Pancreas (tissue), 10 donors: ENCODE data around the gene VWA3B. TPM values are rescaled to one million over a fixed set of nuclear protein-coding genes. Genes with fewer than 3 reads are reported as not detected.

Experiments
- ATAC-seq, 4 donors: fragments of 200-7000 bp; cut with Tn5 transposase; one replicate each; pipeline versions ENCODE4 v1.8.0 to v1.9.1; 2020; ENCODE audit warnings: mild to moderate bottlenecking in 4 of 4, moderate library complexity in 4 of 4
- DNase-seq, 6 donors: peaks; one replicate each; pipeline ENCODE4 v3.0.0-alpha.2; 2020
- FAIRE-seq: peaks from 2 replicates; lab custom pipeline; 2012; peaks lifted over from hg19 to GRCh38; lab: Jason Lieb, UNC
- H3K27ac ChIP-seq, 4 donors: fragments of 200-600 bp; sonication (generic); 1 replicate in 3 of 4; 2 replicates in 1 of 4; pipeline versions ENCODE4 v1.5.0 to v1.8.0; 2020
- H3K27me3 ChIP-seq, 4 donors: fragments of 200-600 bp; one replicate each; pipeline ENCODE4 v1.8.0; 2021
- H3K36me3 ChIP-seq, 3 donors: fragments of 200-600 bp; sonication (generic) in 1 of 3; one replicate each; pipeline versions ENCODE4 v1.5.0 to v1.8.0; 2020 to 2021
- H3K4me1 ChIP-seq, 3 donors: fragments of 200-600 bp; one replicate each; pipeline ENCODE4 v1.8.0; 2021
- H3K4me3 ChIP-seq, 4 donors: fragments of 200-600 bp; sonication (generic) in 2 of 4; one replicate each; pipeline versions ENCODE4 v1.5.0 to v1.8.0; 2020 to 2021
- H3K9me3 ChIP-seq, 4 donors: fragments of 200-600 bp; one replicate each; pipeline ENCODE4 v1.8.0; 2021
- WGBS, 2 donors: extraction: QIAGEN DNeasy Blood & Tissue Kit; methylation state at CpG; one replicate each; pipeline ENCODE4 v1.1.7; 2013; 5-methylcytosine and 5-hydroxymethylcytosine counted together
- intact Hi-C, 3 donors: fragments of 100-400 bp; cut with DNase I; formaldehyde crosslinking; loops; one replicate each; pipeline versions ENCODE4 v1.11.1 to v1.14.2; 2022
- polyA plus RNA-seq, 2 donors: library from polyadenylated mRNA; stranded (reverse); fragments of 200-250 nt; gene quantifications; one replicate each; pipeline ENCODE4 v1.2.3, GENCODE V29; 2013
- total RNA-seq, 6 donors: library from RNA; stranded (reverse); fragmentation: NEBNext Ultra II Directional in 4 of 6; extraction: Animal tissue kit (Norgen Biotek cat#: 25700) in 4 of 6; gene quantifications; one replicate each; pipeline versions ENCODE4 v1.2.1 to v1.2.4, GENCODE V29; 2021 to 2023
- TF ChIP-seq, protein P1 (sequence below), 4 donors: fragments of 200-600 bp; sonication (generic) in 3 of 4; IDR thresholded peaks; one replicate each; pipeline versions ENCODE4 v1.5.0 to v1.8.0; 2021; ENCODE audit warnings: antibody characterized with exemption in 4 of 4
- donor health status: healthy with polysubstance abuse.
- donor health status: DM: no; HTN: no; CAD: no; lungs with moderate emphysema.
- donor health status: DM: no; HTN: no; CAD: no.
- donor health status: control.
- donor health status: control.
- donor health status: Bipolar disorder and iron deficiency.
- donor health status: DM: yes; HTN: yes; CAD: no.
- donor health status: DM: no; HTN: no; CAD: no.
- donor health status: DM: no; HTN: no; CAD: no.
- donor health status: DM: yes; HTN: yes; CAD: no.

The VWA3B gene
- total and polyA plus RNA-seq, 8 donors: 0.04 to 0.24 (median 0.07) TPM; not detected in 5

GRCh38 chr2:98185801-98186200, 98.8 kb downstream of the VWA3B start:
- H3K9me3 ChIP-seq: no peaks in the 10 kb centered on the region
- FAIRE-seq (no peak), ATAC-seq (no peak), DNase-seq (no peak)
- 51 to 67% methylated on average over 5 of the region's 5 CpGs for WGBS, 2 donors
- H3K27me3 ChIP-seq: no peaks in the 10 kb centered on the region
- intact Hi-C loops: no loop called here
- H3K4me3 ChIP-seq: no peak overlapping the region
- TF ChIP-seq, protein P1, sequence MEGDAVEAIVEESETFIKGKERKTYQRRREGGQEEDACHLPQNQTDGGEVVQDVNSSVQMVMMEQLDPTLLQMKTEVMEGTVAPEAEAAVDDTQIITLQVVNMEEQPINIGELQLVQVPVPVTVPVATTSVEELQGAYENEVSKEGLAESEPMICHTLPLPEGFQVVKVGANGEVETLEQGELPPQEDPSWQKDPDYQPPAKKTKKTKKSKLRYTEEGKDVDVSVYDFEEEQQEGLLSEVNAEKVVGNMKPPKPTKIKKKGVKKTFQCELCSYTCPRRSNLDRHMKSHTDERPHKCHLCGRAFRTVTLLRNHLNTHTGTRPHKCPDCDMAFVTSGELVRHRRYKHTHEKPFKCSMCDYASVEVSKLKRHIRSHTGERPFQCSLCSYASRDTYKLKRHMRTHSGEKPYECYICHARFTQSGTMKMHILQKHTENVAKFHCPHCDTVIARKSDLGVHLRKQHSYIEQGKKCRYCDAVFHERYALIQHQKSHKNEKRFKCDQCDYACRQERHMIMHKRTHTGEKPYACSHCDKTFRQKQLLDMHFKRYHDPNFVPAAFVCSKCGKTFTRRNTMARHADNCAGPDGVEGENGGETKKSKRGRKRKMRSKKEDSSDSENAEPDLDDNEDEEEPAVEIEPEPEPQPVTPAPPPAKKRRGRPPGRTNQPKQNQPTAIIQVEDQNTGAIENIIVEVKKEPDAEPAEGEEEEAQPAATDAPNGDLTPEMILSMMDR (IDR thresholded peaks at IDR 0.05): no peak
- H3K27ac ChIP-seq: no peak overlapping the region
- no peaks in the 10 kb centered on the region for H3K4me1 ChIP-seq
- no peaks in the 10 kb centered on the region for H3K36me3 ChIP-seq

GRCh38 chr2:98187194-98187593, 100.2 kb downstream of the VWA3B start:
- WGBS, 2 donors: 88% methylated on average over 9 of the region's 9 CpGs
- H3K4me3 ChIP-seq: no peak overlapping the region
- intact Hi-C loops: no loop called here
- no peaks in the 10 kb centered on the region for H3K4me1 ChIP-seq
- no peaks in the 10 kb centered on the region for H3K36me3 ChIP-seq
- no peak for DNase-seq
- TF ChIP-seq, protein P1 (IDR thresholded peaks at IDR 0.05): no peak
- H3K9me3 ChIP-seq: no peaks in the 10 kb centered on the region
- ATAC-seq: no peak
- H3K27me3 ChIP-seq: no peaks in the 10 kb centered on the region
- no peak for FAIRE-seq
- H3K27ac ChIP-seq: no peak overlapping the region

DNA sequence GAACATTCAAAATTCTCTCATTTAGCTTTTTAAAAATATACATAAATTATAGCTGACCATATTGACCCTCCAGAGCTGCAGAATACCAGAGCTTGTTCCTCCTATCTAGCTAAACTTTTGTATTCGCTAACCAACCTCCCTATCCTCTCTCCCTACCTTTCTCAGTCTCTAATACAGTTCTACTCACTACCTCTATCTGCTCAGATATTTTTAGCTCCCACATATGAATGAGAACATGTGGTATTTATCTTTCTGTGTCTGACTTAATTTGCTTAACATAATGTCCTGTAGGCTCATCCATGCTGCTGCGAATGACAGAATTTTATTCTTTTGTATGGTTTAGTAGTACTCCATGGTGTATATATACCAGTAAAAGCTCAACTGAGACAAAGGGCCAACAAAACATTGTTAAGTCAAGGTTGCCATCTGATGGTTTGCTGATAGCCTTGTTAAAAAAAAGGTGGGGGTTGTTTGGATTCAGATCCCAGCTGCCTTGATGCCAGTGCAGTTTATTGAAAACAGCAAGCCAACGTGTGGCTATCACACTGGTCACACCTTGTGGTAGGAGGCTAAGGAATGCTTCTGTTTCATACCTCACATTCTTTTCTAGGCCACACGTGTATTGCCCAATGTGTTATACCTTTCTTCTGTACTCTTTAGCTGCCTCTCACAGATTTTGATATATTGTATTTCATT, 101.5 kb downstream of the VWA3B start:
- H3K27ac ChIP-seq: no peak overlapping the region
- FAIRE-seq (no peak), ATAC-seq (no peak), DNase-seq (no peak)
- intact Hi-C loops: no loop called here
- no peak overlapping the region for H3K4me3 ChIP-seq
- no peaks in the 10 kb centered on the region for H3K27me3 ChIP-seq
- H3K4me1 ChIP-seq: no peaks in the 10 kb centered on the region
- H3K36me3 ChIP-seq: no peaks in the 10 kb centered on the region
- H3K9me3 ChIP-seq: no peaks in the 10 kb centered on the region
- TF ChIP-seq, protein P1 (IDR thresholded peaks at IDR 0.05): no peak
- 56 to 60% methylated on average over 4 of the region's 4 CpGs for WGBS, 2 donors

DNA sequence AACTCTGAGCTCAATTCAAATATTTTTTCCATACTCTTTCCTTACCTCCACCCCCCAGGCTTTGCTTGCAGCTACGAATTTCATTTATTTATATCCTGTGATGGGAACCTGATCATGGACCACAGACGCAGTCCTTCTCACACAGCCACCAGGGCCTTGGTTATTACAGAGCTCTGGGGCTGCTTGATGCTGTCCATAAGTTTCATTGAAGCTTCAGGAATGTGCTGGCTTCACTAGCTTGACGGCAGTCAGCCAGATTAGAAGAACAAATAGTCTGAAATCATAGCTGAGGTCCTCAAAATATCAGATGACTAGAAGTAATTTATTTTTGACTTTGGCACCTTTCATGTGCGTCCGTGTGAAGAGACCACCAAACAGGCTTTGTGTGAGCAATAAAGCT, 104.9 kb downstream of the VWA3B start:
- 30 to 36% methylated on average over 5 of the region's 5 CpGs for WGBS, 2 donors
- peak in 1 of 4 donors; percentile 44 for ATAC-seq
- no peak for FAIRE-seq
- Histone ChIP-seq H3K36me3 (no peaks in the 10 kb centered on the region), H3K27me3 (no peaks in the 10 kb centered on the region), H3K4me1 (no peaks in the 10 kb centered on the region), H3K9me3 (no peaks in the 10 kb centered on the region), H3K27ac (no peak overlapping the region), H3K4me3 (no peak overlapping the region)
- no peak for DNase-seq
- TF ChIP-seq, protein P1 (IDR thresholded peaks at IDR 0.05): no peak
- intact Hi-C loops: no loop called here

DNA sequence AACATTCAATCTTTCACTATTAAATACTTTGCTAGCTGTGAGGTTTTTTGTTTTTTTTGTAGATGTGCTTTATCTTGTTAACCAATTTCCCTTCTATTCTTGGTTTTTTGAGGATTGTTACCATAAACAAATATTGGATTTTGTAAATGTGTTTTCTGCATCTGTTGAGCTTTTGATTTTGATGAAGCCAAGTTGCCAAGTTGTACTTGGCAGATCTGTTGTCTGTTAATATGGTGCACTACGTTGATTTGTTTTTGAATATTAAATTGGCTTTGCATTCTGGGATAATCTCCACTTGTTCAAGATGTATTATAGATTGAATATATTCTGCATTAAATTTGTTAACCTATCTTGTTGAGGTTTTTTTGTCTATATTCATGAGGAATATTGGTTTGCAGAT, 114.6 kb downstream of the VWA3B start:
- 74 to 80% methylated on average over 1 of the region's 1 CpG for WGBS, 2 donors
- TF ChIP-seq, protein P1 (IDR thresholded peaks at IDR 0.05): no peak
- intact Hi-C loops: no loop called here
- Histone ChIP-seq H3K27ac (no peak overlapping the region), H3K4me3 (no peak overlapping the region), H3K36me3 (no peaks in the 10 kb centered on the region), H3K9me3 (no peaks in the 10 kb centered on the region), H3K4me1 (no peaks in the 10 kb centered on the region), H3K27me3 (no peaks in the 10 kb centered on the region)
- DNase-seq (no peak), ATAC-seq (no peak), FAIRE-seq (no peak)
